ENCODE results near the gene ATP6V0E2.

DNA sequence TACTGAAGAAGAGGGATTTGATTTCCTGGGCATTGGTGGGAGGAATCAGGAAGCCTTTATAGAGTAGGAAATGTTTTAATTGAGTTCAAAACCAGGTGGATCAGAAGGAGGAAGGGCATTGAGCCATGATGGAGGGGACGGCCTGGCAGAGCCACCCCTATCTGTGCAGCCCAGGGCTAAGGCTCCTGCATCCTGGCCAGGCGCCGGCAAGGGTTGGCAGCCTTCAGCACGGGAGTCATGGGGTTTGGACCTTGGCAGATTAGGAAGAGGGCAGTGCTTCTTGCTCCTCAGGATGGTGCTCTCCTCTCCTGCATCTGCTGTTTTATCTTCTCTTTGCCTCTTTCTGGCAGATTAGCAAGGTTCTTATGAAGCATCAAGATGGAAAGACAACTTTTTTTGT, 23.1 kb upstream of the ATP6V0E2 start:
- TF ChIP-seq CTCF (IDR thresholded peaks at IDR 0.05; ENCODE audit: low read depth, low read length) (no peak), EZH2phosphoT487 (IDR thresholded peaks at IDR 0.05; ENCODE audit: low read depth) (no peak)
